H9 (cell line): Measurements from ENCODE around the gene STK32B. TPM values are rescaled to one million over a fixed set of nuclear protein-coding genes. Genes with fewer than 3 reads are reported as not detected.

Source experiments
- DNase-seq: peaks from one replicate; pipeline ENCODE4 v3.0.0-alpha.2; 2017
- H2AFZ ChIP-seq: one replicate; pipeline ENCODE4 v1.6.1; 2013; ENCODE audit warnings: mild to moderate bottlenecking, low read length, control low read depth, moderate library complexity
- H2AK5ac ChIP-seq: 2 replicates; pipeline ENCODE4 v1.6.1; 2013; ENCODE audit warnings: low read length, control low read depth, mixed read lengths; ENCODE audit not compliant: insufficient read length
- H2BK120ac ChIP-seq: one replicate; pipeline ENCODE4 v1.6.1; 2013; ENCODE audit warnings: low read depth, mild to moderate bottlenecking, low read length, control low read depth, inconsistent platforms; ENCODE audit not compliant: poor library complexity, severe bottlenecking
- H2BK12ac ChIP-seq: 2 replicates; pipeline ENCODE4 v1.6.1; 2013; ENCODE audit warnings: low read length, control low read depth, mixed read lengths, low read depth; ENCODE audit not compliant: insufficient read length
- H2BK15ac ChIP-seq: 2 replicates; pipeline ENCODE4 v1.6.1; 2013; ENCODE audit warnings: low read depth, low read length, control low read depth
- H2BK20ac ChIP-seq: one replicate; pipeline ENCODE4 v1.6.1; 2013; ENCODE audit warnings: low read depth, mild to moderate bottlenecking, low read length, control low read depth, inconsistent platforms; ENCODE audit not compliant: poor library complexity, severe bottlenecking
- H2BK5ac ChIP-seq: 2 replicates; pipeline ENCODE4 v1.6.1; 2013; ENCODE audit warnings: low read length, control low read depth, mixed read lengths; ENCODE audit not compliant: insufficient read length
- H3K14ac ChIP-seq: 2 replicates; pipeline ENCODE4 v1.6.1; 2013; ENCODE audit warnings: low read length, control low read depth; ENCODE audit not compliant: insufficient read depth
- H3K18ac ChIP-seq: 2 replicates; pipeline ENCODE4 v1.6.1; 2013; ENCODE audit warnings: low read depth, mild to moderate bottlenecking, mixed read lengths, low read length, control low read depth; ENCODE audit not compliant: insufficient read length
- H3K23ac ChIP-seq: 2 replicates; pipeline ENCODE4 v1.6.1; 2013; ENCODE audit warnings: low read length, control low read depth, mixed read lengths, low read depth; ENCODE audit not compliant: insufficient read length
- H3K23me2 ChIP-seq: 2 replicates; pipeline ENCODE4 v1.6.1; 2013; ENCODE audit warnings: low read depth, mild to moderate bottlenecking, mixed read lengths, low read length, control low read depth; ENCODE audit not compliant: insufficient read length, poor library complexity, severe bottlenecking
- H3K27ac ChIP-seq: 2 replicates; pipeline ENCODE4 v1.5.1; 2013; ENCODE audit warnings: low read length, control low read depth, mixed read lengths, low read depth; ENCODE audit not compliant: insufficient read length
- H3K27me3 ChIP-seq: 2 replicates; pipeline ENCODE4 v1.6.1; 2013; ENCODE audit warnings: low read length, control low read depth, inconsistent platforms; ENCODE audit not compliant: insufficient read depth
- H3K4ac ChIP-seq: 2 replicates; pipeline ENCODE4 v1.6.1; 2013; ENCODE audit warnings: low read depth, mild to moderate bottlenecking, control low read depth, inconsistent platforms, low read length, moderate library complexity
- H3K4me1 ChIP-seq: 2 replicates; pipeline ENCODE4 v1.6.1; 2013; ENCODE audit warnings: low read length, control low read depth, inconsistent platforms; ENCODE audit not compliant: insufficient read depth
- H3K4me2 ChIP-seq: 2 replicates; pipeline ENCODE4 v1.6.1; 2013; ENCODE audit warnings: low read length, control low read depth, mixed read lengths; ENCODE audit not compliant: insufficient read length, insufficient read depth
- H3K56ac ChIP-seq: 2 replicates; pipeline ENCODE4 v1.6.1; 2013; ENCODE audit warnings: low read depth, mild to moderate bottlenecking, mixed read lengths, low read length, control low read depth; ENCODE audit not compliant: insufficient read length
- H3K79me1 ChIP-seq: 2 replicates; pipeline ENCODE4 v1.6.1; 2013; ENCODE audit warnings: low read depth, mild to moderate bottlenecking, moderate library complexity, low read length, control low read depth, inconsistent platforms; ENCODE audit not compliant: insufficient read depth, poor library complexity, severe bottlenecking
- H3K79me2 ChIP-seq: 2 replicates; pipeline ENCODE4 v1.6.1; 2013; ENCODE audit warnings: low read length, control low read depth, inconsistent platforms; ENCODE audit not compliant: insufficient read depth
- H3K9ac ChIP-seq: 2 replicates; pipeline ENCODE4 v1.6.1; 2013; ENCODE audit warnings: low read length, control low read depth, mixed read lengths; ENCODE audit not compliant: insufficient read length; ENCODE audit errors: extremely low read depth
- H3K9me3 ChIP-seq: one replicate; pipeline ENCODE4 v1.6.1; 2013; ENCODE audit warnings: low read depth, low read length, inconsistent platforms; ENCODE audit not compliant: control insufficient read depth
- H3T11ph ChIP-seq: one replicate; pipeline ENCODE4 v1.6.1; 2013; ENCODE audit warnings: mild to moderate bottlenecking, low read length, control low read depth, inconsistent platforms
- H4K20me1 ChIP-seq: one replicate; pipeline ENCODE4 v1.6.1; 2013; ENCODE audit not compliant: control insufficient read depth, insufficient read length, insufficient read depth
- H4K5ac ChIP-seq: 2 replicates; pipeline ENCODE4 v1.6.1; 2013; ENCODE audit warnings: low read depth, mild to moderate bottlenecking, mixed read lengths, low read length, control low read depth; ENCODE audit not compliant: insufficient read length
- H4K8ac ChIP-seq: replicated peaks from 2 replicates; pipeline ENCODE4 v1.6.1; 2013; ENCODE audit warnings: low read length, control low read depth, mixed read lengths, low read depth; ENCODE audit not compliant: insufficient read length
- H4K91ac ChIP-seq: 2 replicates; pipeline ENCODE4 v1.6.1; 2013; ENCODE audit warnings: low read depth, mild to moderate bottlenecking, moderate library complexity, mixed read lengths, low read length, control low read depth; ENCODE audit not compliant: insufficient read length
- H3K27ac Mint-ChIP-seq, 3 experiments: 2 replicates in 2 of 3; 3 replicates in 1 of 3; pipeline ENCODE4 v1.8.0; 2020 to 2021; ENCODE audit warnings: mixed read lengths in 3 of 3, mild to moderate bottlenecking in 1 of 3, moderate library complexity in 1 of 3
- H3K27me3 Mint-ChIP-seq: 2 replicates; pipeline ENCODE4 v1.8.0; 2021; ENCODE audit warnings: low read depth, mild to moderate bottlenecking, moderate library complexity, mixed read lengths
- H3K36me3 Mint-ChIP-seq, 3 experiments: 2 replicates in 2 of 3; 3 replicates in 1 of 3; pipeline ENCODE4 v1.8.0; 2020 to 2021; ENCODE audit warnings: low read depth in 3 of 3, mixed read lengths in 3 of 3; ENCODE audit not compliant: insufficient read depth in 1 of 3
- H3K4me1 Mint-ChIP-seq, 2 experiments: 2 replicates each; pipeline ENCODE4 v1.8.0; 2020; ENCODE audit warnings: mixed read lengths in 2 of 2
- H3K4me3 Mint-ChIP-seq, 2 experiments: 2 replicates in 1 of 2; 3 replicates in 1 of 2; pipeline ENCODE4 v1.8.0; 2020 to 2021; ENCODE audit warnings: mild to moderate bottlenecking in 2 of 2, mixed read lengths in 2 of 2, moderate library complexity in 1 of 2
- H3K9me3 Mint-ChIP-seq, 2 experiments: 2 replicates in 1 of 2; 3 replicates in 1 of 2; pipeline ENCODE4 v1.8.0; 2020; ENCODE audit warnings: mild to moderate bottlenecking in 2 of 2, mixed read lengths in 2 of 2, moderate library complexity in 1 of 2
- CTCF ChIP-seq: fragments of 200-600 bp; sonication (generic); conservative IDR thresholded peaks from 3 replicates; pipeline ENCODE4 v1.8.0; 2021; ENCODE audit warnings: antibody characterized with exemption, mild to moderate bottlenecking
- WGBS: extraction: QIAGEN DNeasy Blood & Tissue Kit; methylation state at CpG from one replicate; pipeline ENCODE4 v1.1.7; 2013; ENCODE audit warnings: missing lambda C conversion rate, low lambda C conversion rate, mixed read lengths; ENCODE audit not compliant: insufficient read length; ENCODE audit errors: extremely low coverage; 5-methylcytosine and 5-hydroxymethylcytosine counted together
- total RNA-seq: library from RNA; stranded (reverse); gene quantifications from 2 replicates; pipeline ENCODE4 v1.2.1, GENCODE V29; 2021

The STK32B gene
- total RNA-seq, 1 experiment from 2014 or later, result 1.0 TPM

GRCh38 chr4:5029447-5029846, 21.8 kb upstream of the STK32B start:
- H3K79me2 ChIP-seq, result no peaks in the 10 kb centered on the region
- no peak overlapping the region for H3K27ac ChIP-seq
- no peak overlapping the region for H3K4ac ChIP-seq
- Mint-ChIP-seq H3K9me3 (no peaks in the 10 kb centered on the region), H3K36me3 (no peaks in the 10 kb centered on the region), H3K4me1 (peaks cover 0 to 9% of the 10 kb centered on the region in 2 experiments; a peak in 2 of 4 replicates), H3K27me3 (peaks cover 48% of the 10 kb centered on the region), H3K27ac (no peak overlapping the region), H3K4me3 (no peak overlapping the region)
- H3K4me2 ChIP-seq, result no peak overlapping the region
- H2AFZ ChIP-seq, result no peak overlapping the region
- no peaks in the 10 kb centered on the region for H3K4me1 ChIP-seq
- no peak overlapping the region for H3K14ac ChIP-seq
- H2BK5ac ChIP-seq, result no peak overlapping the region
- H3K56ac ChIP-seq, result no peak overlapping the region
- H3K9ac ChIP-seq, result no peak overlapping the region
- WGBS, result no CpG with 5 or more reads among the region's 8 CpGs
- TF ChIP-seq CTCF, result no peak
- no peak overlapping the region for H4K91ac ChIP-seq
- no peak overlapping the region for H2BK12ac ChIP-seq
- H2AK5ac ChIP-seq, result no peak overlapping the region
- H3T11ph ChIP-seq, result no peak overlapping the region
- no peaks in the 10 kb centered on the region for H3K27me3 ChIP-seq
- H3K79me1 ChIP-seq, result no peaks in the 10 kb centered on the region
- DNase-seq, result no peak
- H3K9me3 ChIP-seq, result no peaks in the 10 kb centered on the region
- no peak overlapping the region for H2BK20ac ChIP-seq
- H4K5ac ChIP-seq, result no peak overlapping the region
- H2BK120ac ChIP-seq, result no peak overlapping the region
- H4K20me1 ChIP-seq, result no peaks in the 10 kb centered on the region
- no peak overlapping the region for H3K23ac ChIP-seq
- no peak overlapping the region for H4K8ac ChIP-seq
- H3K18ac ChIP-seq, result no peak overlapping the region
- no peaks in the 10 kb centered on the region for H3K23me2 ChIP-seq
- H2BK15ac ChIP-seq, result no peak overlapping the region
